Tibial nerve (tissue), 4 donors: ENCODE data around the gene FAM111A. TPM values are rescaled to one million over a fixed set of nuclear protein-coding genes. Genes with fewer than 3 reads are reported as not detected.

ENCODE experiments used
- DNase-seq, 2 donors: peaks; one replicate each; pipeline ENCODE4 v3.0.0-alpha.2; 2019; ENCODE audit warnings: low spot score in 2 of 2
- H3K27ac ChIP-seq, 4 donors: fragments of 200-600 bp; sonication (generic) in 3 of 4; one replicate each; pipeline ENCODE4 v1.5.1; 2017 to 2019; ENCODE audit warnings: mild to moderate bottlenecking in 1 of 4
- H3K27me3 ChIP-seq, 2 donors: fragments of 200-600 bp; sonication (generic) in 1 of 2; one replicate each; pipeline versions ENCODE4 v1.5.1 to v1.6.0; 2017 to 2019
- H3K36me3 ChIP-seq, 3 donors: fragments of 200-600 bp; sonication (generic); one replicate each; pipeline ENCODE4 v1.5.1; 2018 to 2019
- H3K4me1 ChIP-seq, 4 donors: fragments of 200-600 bp; sonication (generic) in 3 of 4; one replicate each; pipeline ENCODE4 v1.5.1; 2017 to 2019
- H3K4me3 ChIP-seq, 4 donors: fragments of 200-600 bp; sonication (generic) in 3 of 4; one replicate each; pipeline ENCODE4 v1.5.1; 2017 to 2019; ENCODE audit warnings: mild to moderate bottlenecking in 1 of 4, moderate library complexity in 1 of 4
- H3K9me3 ChIP-seq, 4 donors: fragments of 200-600 bp; sonication (generic) in 3 of 4; one replicate each; pipeline ENCODE4 v1.5.1; 2017 to 2019
- EP300 ChIP-seq, 2 donors: sonication (generic); formaldehyde crosslinking; IDR thresholded peaks; one replicate each; pipeline ENCODE4 v1.6.1; 2017; ENCODE audit warnings: antibody characterized with exemption in 2 of 2, mild to moderate bottlenecking in 1 of 2
- POLR2A ChIP-seq, 2 donors: fragments of 450-650 bp; IDR thresholded peaks; one replicate each; pipeline ENCODE4 v1.6.1; 2017; ENCODE audit warnings: antibody characterized with exemption in 2 of 2, mild to moderate bottlenecking in 2 of 2, moderate library complexity in 2 of 2
- WGBS, 2 donors: methylation state at CpG; one replicate each; pipeline ENCODE4 v1.1.5; 2018; 5-methylcytosine and 5-hydroxymethylcytosine counted together
- total RNA-seq, 4 donors: library from RNA; depleted of rRNA; stranded (reverse); fragments of >200 nt; gene quantifications; one replicate each; pipeline ENCODE4 v1.1.0, GENCODE V29; 2016
- TF ChIP-seq, protein P1 (sequence below), 5 experiments: fragments of 200-600 bp in 3 of 5; fragments of 450-650 bp in 2 of 5; sonication (generic) in 3 of 5; IDR thresholded peaks; one replicate each; pipeline ENCODE4 v1.5.1; 2016 to 2019; ENCODE audit warnings: antibody characterized with exemption in 5 of 5, mild to moderate bottlenecking in 3 of 5, moderate library complexity in 2 of 5

FAM111A gene
- total RNA-seq, 4 donors from 2014 or later = 24.3 to 76.9 (median 40.3) TPM

DNA sequence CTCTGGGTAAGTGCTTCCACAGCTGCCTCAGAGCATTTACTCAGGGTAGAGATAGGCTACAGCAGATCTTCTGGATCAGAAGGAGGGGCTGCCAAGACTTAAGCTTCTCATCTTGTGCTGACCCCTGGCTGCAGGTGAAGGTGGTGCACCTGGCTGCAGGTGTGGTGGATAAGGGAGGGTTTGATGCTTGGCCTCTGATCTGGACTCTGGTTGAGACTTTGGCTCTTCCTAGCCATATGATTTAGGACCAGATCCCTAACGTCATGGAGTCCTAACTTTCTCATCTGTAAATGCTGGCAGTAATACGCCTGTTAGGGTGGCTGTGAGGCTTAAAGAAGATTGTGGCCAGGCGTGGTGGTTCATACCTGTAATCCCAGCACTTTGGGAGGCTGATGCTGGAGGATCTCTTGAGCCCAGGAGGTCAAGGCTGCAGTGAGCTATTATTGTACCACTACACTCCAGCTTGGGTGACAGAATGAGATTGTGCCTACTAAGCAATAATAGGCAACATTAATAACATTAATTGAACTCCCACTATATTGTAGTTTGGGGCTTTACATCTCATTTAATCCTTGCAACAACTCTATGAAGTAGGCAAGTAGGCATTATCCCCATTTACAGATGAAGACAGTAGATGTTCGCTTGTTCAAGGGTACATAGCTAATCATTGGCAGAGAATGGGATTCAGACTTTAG lies 39.9 kb downstream of the FAM111A start:
- TF ChIP-seq, protein P1, sequence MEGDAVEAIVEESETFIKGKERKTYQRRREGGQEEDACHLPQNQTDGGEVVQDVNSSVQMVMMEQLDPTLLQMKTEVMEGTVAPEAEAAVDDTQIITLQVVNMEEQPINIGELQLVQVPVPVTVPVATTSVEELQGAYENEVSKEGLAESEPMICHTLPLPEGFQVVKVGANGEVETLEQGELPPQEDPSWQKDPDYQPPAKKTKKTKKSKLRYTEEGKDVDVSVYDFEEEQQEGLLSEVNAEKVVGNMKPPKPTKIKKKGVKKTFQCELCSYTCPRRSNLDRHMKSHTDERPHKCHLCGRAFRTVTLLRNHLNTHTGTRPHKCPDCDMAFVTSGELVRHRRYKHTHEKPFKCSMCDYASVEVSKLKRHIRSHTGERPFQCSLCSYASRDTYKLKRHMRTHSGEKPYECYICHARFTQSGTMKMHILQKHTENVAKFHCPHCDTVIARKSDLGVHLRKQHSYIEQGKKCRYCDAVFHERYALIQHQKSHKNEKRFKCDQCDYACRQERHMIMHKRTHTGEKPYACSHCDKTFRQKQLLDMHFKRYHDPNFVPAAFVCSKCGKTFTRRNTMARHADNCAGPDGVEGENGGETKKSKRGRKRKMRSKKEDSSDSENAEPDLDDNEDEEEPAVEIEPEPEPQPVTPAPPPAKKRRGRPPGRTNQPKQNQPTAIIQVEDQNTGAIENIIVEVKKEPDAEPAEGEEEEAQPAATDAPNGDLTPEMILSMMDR (IDR thresholded peaks at IDR 0.05) = peak in 1 of 5 experiments; percentile 39
- no peak for TF ChIP-seq POLR2A (IDR thresholded peaks at IDR 0.05)
- Histone ChIP-seq H3K4me1 (peaks cover 0 to 100% (median 60%) of the 10 kb centered on the region in 4 donors), H3K36me3 (peaks cover 0 to 15% (median 4%) of the 10 kb centered on the region in 3 donors), H3K4me3 (no peak overlapping the region), H3K27ac (peak overlapping the region in 3 of 4 donors; percentile 9 to 91 (median 91)), H3K27me3 (no peaks in the 10 kb centered on the region), H3K9me3 (no peaks in the 10 kb centered on the region)
- 85 to 91% methylated on average over 4 of the region's 4 CpGs for WGBS, 2 donors
- DNase-seq = no peak

DNA sequence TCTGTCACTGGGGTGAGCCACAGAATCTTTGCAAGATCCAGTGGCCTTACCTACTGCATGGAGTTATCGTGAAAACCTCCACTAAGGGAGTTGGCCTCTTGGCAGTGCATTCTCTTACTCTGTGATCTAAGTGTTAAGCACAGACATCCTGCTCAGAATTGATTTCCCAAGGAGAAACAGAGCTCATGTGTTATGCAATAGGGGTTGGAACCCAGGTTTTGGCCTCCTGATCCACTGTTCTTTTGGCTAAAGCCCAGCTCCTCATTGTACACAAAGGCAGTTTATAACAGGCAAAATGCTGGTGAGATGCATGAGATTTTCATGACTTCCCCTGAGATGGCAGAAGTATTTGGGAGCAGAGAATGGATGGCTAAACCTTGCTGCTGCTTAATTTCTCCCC lies 41.1 kb downstream of the FAM111A start:
- DNase-seq = peak in 1 of 2 donors; percentile 54
- TF ChIP-seq, protein P1 (IDR thresholded peaks at IDR 0.05) = no peak
- TF ChIP-seq POLR2A (IDR thresholded peaks at IDR 0.05) (no peak), EP300 (IDR thresholded peaks at IDR 0.05) (peak in 1 of 2 donors; percentile 84)
- Histone ChIP-seq H3K4me1 (peaks cover 0 to 100% (median 58%) of the 10 kb centered on the region in 4 donors), H3K4me3 (no peak overlapping the region), H3K27ac (peak overlapping the region; percentile 9 to 91 (median 59)), H3K27me3 (no peaks in the 10 kb centered on the region), H3K9me3 (no peaks in the 10 kb centered on the region), H3K36me3 (peaks cover 0 to 19% (median 4%) of the 10 kb centered on the region in 3 donors)
- WGBS, 2 donors = 17 to 37% methylated on average over 1 of the region's 1 CpG

DNA sequence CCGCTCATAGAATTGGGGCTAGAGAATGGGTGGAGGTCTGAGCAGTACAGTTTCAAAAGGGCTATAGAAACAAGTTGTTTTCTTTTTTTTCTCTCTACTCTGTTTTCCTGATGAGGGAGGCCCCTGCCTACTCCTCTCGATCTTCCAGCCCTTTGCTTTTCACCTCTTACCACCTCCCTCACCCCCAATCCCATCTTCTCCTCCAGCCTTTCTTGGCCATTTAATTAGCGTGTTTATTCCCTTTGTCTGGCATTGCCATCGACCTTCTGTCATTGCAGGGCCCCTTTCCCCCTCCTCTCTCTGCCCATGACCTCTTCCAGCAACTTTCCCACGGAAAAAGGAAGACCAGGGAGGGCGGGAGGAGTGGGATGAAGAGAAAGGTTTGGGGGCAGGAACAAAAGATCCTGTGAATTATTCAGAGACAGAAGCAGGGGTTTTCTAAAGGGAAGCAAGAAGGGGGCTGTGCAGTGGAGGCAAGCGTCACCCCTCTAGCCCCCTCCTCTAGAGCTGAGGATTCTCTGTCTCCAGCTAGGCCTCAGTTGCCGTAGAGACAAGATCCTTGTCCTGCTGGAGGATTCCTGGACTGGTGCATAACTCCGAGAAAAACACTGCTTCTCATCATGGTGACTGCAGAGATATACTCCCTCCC lies 42.2 kb downstream of the FAM111A start:
- no peaks in the 10 kb centered on the region for H3K9me3 ChIP-seq
- H3K4me3 ChIP-seq = no peak overlapping the region
- no peak for DNase-seq
- no peak for TF ChIP-seq EP300 (IDR thresholded peaks at IDR 0.05)
- TF ChIP-seq, protein P1 (IDR thresholded peaks at IDR 0.05) = no peak
- no peak for TF ChIP-seq POLR2A (IDR thresholded peaks at IDR 0.05)
- peaks cover 0 to 100% (median 57%) of the 10 kb centered on the region in 4 donors for H3K4me1 ChIP-seq
- H3K27me3 ChIP-seq = no peaks in the 10 kb centered on the region
- peaks cover 0 to 29% (median 4%) of the 10 kb centered on the region in 3 donors for H3K36me3 ChIP-seq
- H3K27ac ChIP-seq = peak overlapping the region; percentile 9 to 91 (median 59)
- WGBS, 2 donors = 37 to 47% methylated on average over 9 of the region's 9 CpGs

DNA sequence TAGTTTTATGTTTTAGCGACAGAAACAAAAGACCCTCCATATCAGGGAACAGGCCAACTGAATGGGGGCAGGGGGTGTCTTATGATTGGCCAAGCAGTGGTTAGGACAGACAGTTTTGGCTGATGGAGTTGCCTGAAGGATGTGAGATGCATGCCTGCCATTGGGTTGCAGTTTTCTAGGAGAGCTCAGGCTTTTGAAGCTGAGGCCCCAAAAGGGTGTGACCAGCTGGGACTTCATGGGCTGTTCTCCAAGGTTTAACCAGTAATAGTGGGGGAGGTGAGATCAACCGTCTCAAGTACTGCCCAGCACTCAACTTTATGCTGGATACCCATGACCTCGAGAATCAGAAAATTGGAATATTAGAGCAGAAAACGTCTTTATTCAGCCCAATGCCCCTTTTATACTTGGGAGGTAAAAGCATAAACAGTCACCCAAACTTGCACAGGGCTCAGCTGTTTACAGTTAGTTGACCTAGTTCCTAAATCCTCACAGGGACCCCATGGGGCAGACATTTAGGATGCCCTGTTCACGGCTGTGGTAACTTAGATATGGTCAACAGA lies 42.8 kb downstream of the FAM111A start:
- Histone ChIP-seq H3K27ac (peak overlapping the region in 3 of 4 donors; percentile 9 to 91 (median 79)), H3K4me1 (peaks cover 0 to 96% (median 57%) of the 10 kb centered on the region in 4 donors), H3K36me3 (peaks cover 0 to 36% (median 4%) of the 10 kb centered on the region in 3 donors), H3K4me3 (no peak overlapping the region), H3K27me3 (no peaks in the 10 kb centered on the region), H3K9me3 (no peaks in the 10 kb centered on the region)
- DNase-seq = no peak
- TF ChIP-seq, protein P1 (IDR thresholded peaks at IDR 0.05) = no peak
- TF ChIP-seq EP300 (IDR thresholded peaks at IDR 0.05) (no peak), POLR2A (IDR thresholded peaks at IDR 0.05) (no peak)
- WGBS, 2 donors = 34% methylated on average over 5 of the region's 5 CpGs
